PC-3 (cell line): ENCODE results near the gene PLPPR1. TPM values are rescaled to one million over a fixed set of nuclear protein-coding genes. Genes with fewer than 3 reads are reported as not detected.

Experiments used
- ATAC-seq: fragments of 200-7000 bp; cut with Tn5 transposase; 2 replicates; pipeline ENCODE4 v1.9.1; 2020; ENCODE audit warnings: mild to moderate bottlenecking, moderate library complexity
- BruUV-seq: library from RNA; stranded (reverse); fragments of 400-500 nt; replicated peaks from 2 replicates; lab custom pipeline; 2021; lab: Mats Ljungman, UMichigan
- CTCF ChIA-PET: fragments of 300-600 bp; sonication (Branson Sonifier 250); formaldehyde crosslinking; loops from one replicate; lab custom pipeline; 2022; ENCODE audit warnings: antibody characterized with exemption; lab: Charles Lee
- POLR2A ChIA-PET: fragments of 300-600 bp; sonication (Branson Sonifier 250); formaldehyde crosslinking; loops from one replicate; lab custom pipeline; 2022; ENCODE audit warnings: antibody characterized with exemption; ENCODE audit not compliant: unreplicated experiment; lab: Charles Lee
- DNase-seq: peaks from one replicate; pipeline ENCODE4 v3.0.0-alpha.2; 2015
- H2AFZ ChIP-seq: fragments of 300-600 bp; sonication (generic); 2 replicates; pipeline ENCODE4 v1.6.0; 2016; ENCODE audit warnings: antibody characterized with exemption, low read length
- H3F3A ChIP-seq: fragments of 300-600 bp; sonication (generic); one replicate; pipeline ENCODE4 v1.6.0; 2017; ENCODE audit warnings: antibody characterized with exemption, low read length, control low read depth, mild to moderate bottlenecking; ENCODE audit not compliant: unreplicated experiment
- H3K27ac ChIP-seq: fragments of 300-600 bp; sonication (generic); 2 replicates; pipeline ENCODE4 v1.5.1; 2016; ENCODE audit warnings: mild to moderate bottlenecking, low read length
- H3K27me3 ChIP-seq: fragments of 300-600 bp; sonication (generic); 2 replicates; pipeline ENCODE4 v1.6.1; 2016; ENCODE audit warnings: low read length, mixed read lengths
- H3K36me3 ChIP-seq: fragments of 300-600 bp; sonication (generic); 2 replicates; pipeline ENCODE4 v1.6.1; 2016; ENCODE audit warnings: low read depth, mixed run types, low read length, mixed read lengths
- H3K4me1 ChIP-seq: fragments of 300-600 bp; sonication (generic); 2 replicates; pipeline ENCODE4 v1.5.1; 2016; ENCODE audit warnings: low read length; ENCODE audit not compliant: insufficient read depth
- H3K4me2 ChIP-seq: fragments of 300-600 bp; sonication (generic); 2 replicates; pipeline ENCODE4 v1.6.0; 2016; ENCODE audit warnings: low read length
- H3K4me3 ChIP-seq: fragments of 300-600 bp; sonication (generic); 2 replicates; pipeline ENCODE4 v1.5.1; 2016; ENCODE audit warnings: mild to moderate bottlenecking, low read length, mixed read lengths
- H3K79me2 ChIP-seq: fragments of 300-600 bp; sonication (generic); 2 replicates; pipeline ENCODE4 v1.6.1; 2017; ENCODE audit warnings: low read length, mixed read lengths
- H3K9ac ChIP-seq: fragments of 300-600 bp; sonication (generic); 2 replicates; pipeline ENCODE4 v1.6.0; 2016; ENCODE audit warnings: mild to moderate bottlenecking, low read length
- H3K9me2 ChIP-seq: fragments of 300-600 bp; sonication (generic); replicated peaks from 2 replicates; pipeline ENCODE4 v1.6.1; 2016; ENCODE audit warnings: mixed run types, low read length, mixed read lengths
- H3K9me3 ChIP-seq: fragments of 300-600 bp; sonication (generic); 2 replicates; pipeline ENCODE4 v1.6.1; 2016; ENCODE audit warnings: low read length, mixed read lengths
- H4K20me1 ChIP-seq: fragments of 300-600 bp; sonication (generic); 2 replicates; pipeline ENCODE4 v1.6.1; 2016; ENCODE audit warnings: low read length, mixed read lengths
- CTCF ChIP-seq: fragments of 300-600 bp; sonication (generic); conservative IDR thresholded peaks from 2 replicates; pipeline ENCODE4 v1.5.1; 2017; ENCODE audit warnings: antibody characterized with exemption, low read depth, mild to moderate bottlenecking, low read length
- EZH2 ChIP-seq: fragments of 300-600 bp; sonication (generic); IDR thresholded peaks from one replicate; pipeline ENCODE4 v1.6.1; 2017; ENCODE audit warnings: antibody characterized with exemption, mild to moderate bottlenecking, low read length; ENCODE audit not compliant: unreplicated experiment
- EZH2phosphoT487 ChIP-seq: fragments of 300-600 bp; sonication (generic); IDR thresholded peaks from 2 replicates; pipeline ENCODE4 v1.6.1; 2018; ENCODE audit warnings: mild to moderate bottlenecking, antibody characterized with exemption, low read length, borderline replicate concordance
- intact Hi-C: fragments of 100-400 bp; cut with micrococcal nuclease; formaldehyde crosslinking; loops from 2 replicates; pipeline ENCODE4 v1.9.0; 2023
- total RNA-seq: library from RNA; depleted of rRNA; stranded (reverse); fragments of >200 nt; gene quantifications from 2 replicates; pipeline ENCODE4 v1.2.3, GENCODE V29; 2014

Gene PLPPR1
- total RNA-seq, 1 experiment from 2014 or later: not detected

- Histone ChIP-seq H3K27ac (no peak overlapping the region), H3F3A (no peaks in the 10 kb centered on the region), H3K4me3 (no peak overlapping the region), H3K79me2 (no peaks in the 10 kb centered on the region), H3K36me3 (no peaks in the 10 kb centered on the region), H3K9ac (no peak overlapping the region), H2AFZ (no peak overlapping the region), H3K4me1 (no peaks in the 10 kb centered on the region), H3K9me3 (no peaks in the 10 kb centered on the region), H3K27me3 (0 out of 2 replicates have a peak, but pooled peaks cover 5% of the 10 kb centered on the region), H3K9me2 (no peaks in the 10 kb centered on the region), H3K4me2 (no peak overlapping the region), H4K20me1 (no peaks in the 10 kb centered on the region)
- ChIA-PET POLR2A (no interaction called here), CTCF (no interaction called here)
- no TSS peak for BruUV-seq
- no peak for TF ChIP-seq EZH2phosphoT487
- no peak for TF ChIP-seq CTCF
- no peak for TF ChIP-seq EZH2
- ATAC-seq (no peak), DNase-seq (no peak)
- intact Hi-C loops: loop anchor here (2.0 kb wide), 1 partner anchor 69 kb away; no protein-coding TSS in a partner anchor
Observed at GRCh38 chr9:101317735-101318134, 289.2 kb downstream of the PLPPR1 start.

DNA sequence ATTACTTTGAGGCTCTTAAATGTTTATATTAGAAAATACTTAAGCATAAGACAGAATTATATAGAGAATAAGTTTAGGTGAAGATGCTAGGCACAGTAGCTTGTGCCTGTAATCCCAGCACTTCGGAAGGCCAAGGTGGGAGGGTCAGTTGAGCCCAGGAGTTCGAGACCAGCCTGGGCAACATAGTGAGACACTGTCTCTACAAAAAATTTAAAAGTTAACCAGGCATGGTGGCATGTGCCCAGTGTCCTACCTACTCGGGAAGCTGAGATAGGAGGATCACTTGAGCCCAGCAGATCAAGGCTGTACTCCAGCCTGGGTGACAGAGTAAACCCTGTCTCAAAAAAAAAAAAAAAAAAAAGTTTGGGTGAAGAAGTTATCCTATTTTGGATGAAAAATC is 294.6 kb downstream of the PLPPR1 start:
- H3F3A ChIP-seq: no peaks in the 10 kb centered on the region
- intact Hi-C loops: no loop called here
- H3K9me3 ChIP-seq: no peaks in the 10 kb centered on the region
- no peaks in the 10 kb centered on the region for H3K4me1 ChIP-seq
- H4K20me1 ChIP-seq: no peaks in the 10 kb centered on the region
- no TSS peak for BruUV-seq
- no peak overlapping the region for H3K4me3 ChIP-seq
- H2AFZ ChIP-seq: no peak overlapping the region
- H3K27ac ChIP-seq: no peak overlapping the region
- H3K27me3 ChIP-seq: no peaks in the 10 kb centered on the region
- DNase-seq (no peak), ATAC-seq (no peak)
- no peak overlapping the region for H3K9ac ChIP-seq
- H3K79me2 ChIP-seq: no peaks in the 10 kb centered on the region
- no peaks in the 10 kb centered on the region for H3K9me2 ChIP-seq
- CTCF ChIA-PET: no interaction called here
- POLR2A ChIA-PET: no interaction called here
- no peaks in the 10 kb centered on the region for H3K36me3 ChIP-seq
- H3K4me2 ChIP-seq: no peak overlapping the region
- TF ChIP-seq CTCF: no peak

- CTCF ChIA-PET: no interaction called here
Observed at GRCh38 chr9:101324245-101324804, 295.8 kb downstream of the PLPPR1 start.

More at GRCh38 chr9:101324245-101324804, 295.8 kb downstream of the PLPPR1 start:
- H3K9ac ChIP-seq: no peak overlapping the region
- no peaks in the 10 kb centered on the region for H3K9me2 ChIP-seq
- DNase-seq (no peak), ATAC-seq (no peak)
- H3K36me3 ChIP-seq: no peaks in the 10 kb centered on the region
- no peaks in the 10 kb centered on the region for H3F3A ChIP-seq
- no peak overlapping the region for H3K4me2 ChIP-seq
- no peak overlapping the region for H3K27ac ChIP-seq
- no peaks in the 10 kb centered on the region for H3K27me3 ChIP-seq
- no TSS peak for BruUV-seq
- H4K20me1 ChIP-seq: no peaks in the 10 kb centered on the region
- no peaks in the 10 kb centered on the region for H3K79me2 ChIP-seq
- H3K4me1 ChIP-seq: no peaks in the 10 kb centered on the region
- intact Hi-C loops: no loop called here
- H2AFZ ChIP-seq: no peak overlapping the region
- H3K4me3 ChIP-seq: no peak overlapping the region
- POLR2A ChIA-PET: no interaction called here
- TF ChIP-seq EZH2: no peak
- TF ChIP-seq EZH2phosphoT487: no peak
- no peak for TF ChIP-seq CTCF
- no peaks in the 10 kb centered on the region for H3K9me3 ChIP-seq
